GM19238 (cell line): Measurements from ENCODE around the gene PAGE2.
"Not testable (repeated sequence)": the region's sequence is repeated elsewhere in the genome, so short reads cannot be mapped to it uniquely, and the experiment has no call there.

Experiments used
- DNase-seq: peaks from one replicate; pipeline ENCODE4 v3.0.0; 2011; ENCODE audit warnings: low spot score; ENCODE audit not compliant: insufficient read length

The PAGE2 gene

GRCh38 chrX:55123900-55124299 lies 35.1 kb downstream of the PAGE2 start:
- no peak for DNase-seq

- DNase-seq, result no peak
Measured at GRCh38 chrX:55127692-55128091, 38.9 kb downstream of the PAGE2 start.

GRCh38 chrX:55129361-55129760 lies 40.5 kb downstream of the PAGE2 start:
- no peak for DNase-seq

GRCh38 chrX:55130481-55130880 lies 41.7 kb downstream of the PAGE2 start:
- DNase-seq, result no peak

GRCh38 chrX:55132416-55132815 lies 43.6 kb downstream of the PAGE2 start:
- DNase-seq, result no peak

GRCh38 chrX:55135171-55135570 lies 46.4 kb downstream of the PAGE2 start:
- DNase-seq, result no peak

GRCh38 chrX:55140800-55141199 lies 52.0 kb downstream of the PAGE2 start:
- DNase-seq, result not testable (repeated sequence)
